Measurements from ENCODE around the gene TRPM4.

Gene TRPM4

GRCh38 chr19:49241769-49242168 is 84.2 kb downstream of the TRPM4 start:
- no peak for DNase-seq

DNA sequence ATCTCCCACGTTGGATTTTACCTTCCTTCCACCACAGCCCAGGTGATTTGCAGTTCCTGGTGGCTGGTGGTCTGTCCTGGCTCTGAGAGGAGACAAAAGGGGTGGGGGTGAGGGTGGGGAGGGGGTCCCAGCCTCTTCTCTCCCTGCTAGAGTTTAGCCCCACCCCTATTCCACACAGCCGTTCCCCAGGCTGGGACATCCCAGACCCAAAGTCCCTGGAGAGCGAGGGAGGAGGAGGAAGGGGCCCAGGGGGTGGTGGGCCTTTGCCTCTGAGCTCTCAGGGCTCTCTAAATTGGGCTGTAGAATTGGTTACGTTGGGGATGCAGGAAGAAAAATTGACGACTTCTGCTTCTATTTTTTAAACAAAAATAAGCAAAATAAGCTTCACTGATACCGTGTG is 85.5 kb downstream of the TRPM4 start:
- DNase-seq: no peak

- no peak for DNase-seq
These were observed 86.1 kb downstream of the TRPM4 start for GRCh38 chr19:49243726-49244125.

- DNase-seq: no peak
These were observed 86.7 kb downstream of the TRPM4 start for GRCh38 chr19:49244256-49244655.

DNA sequence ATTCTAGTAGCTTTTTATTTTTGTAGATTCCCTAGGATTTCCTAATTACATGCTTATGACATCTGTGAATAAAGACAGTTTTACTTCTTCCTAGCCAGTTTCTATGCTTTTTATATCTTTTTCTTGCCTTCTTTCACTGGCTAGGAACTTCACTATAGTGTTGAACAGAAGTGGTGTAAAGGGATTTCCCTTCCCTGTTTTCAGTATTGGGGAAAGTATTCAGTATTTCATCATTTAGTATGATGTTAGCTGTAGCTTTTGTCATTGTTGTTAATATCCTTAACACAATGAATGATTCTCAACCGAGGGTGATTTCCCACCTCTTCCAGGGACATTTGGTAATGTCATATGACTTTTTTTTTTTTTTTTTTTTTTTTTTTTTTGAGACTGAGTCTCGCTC is 90.1 kb downstream of the TRPM4 start:
- DNase-seq: no peak

DNA sequence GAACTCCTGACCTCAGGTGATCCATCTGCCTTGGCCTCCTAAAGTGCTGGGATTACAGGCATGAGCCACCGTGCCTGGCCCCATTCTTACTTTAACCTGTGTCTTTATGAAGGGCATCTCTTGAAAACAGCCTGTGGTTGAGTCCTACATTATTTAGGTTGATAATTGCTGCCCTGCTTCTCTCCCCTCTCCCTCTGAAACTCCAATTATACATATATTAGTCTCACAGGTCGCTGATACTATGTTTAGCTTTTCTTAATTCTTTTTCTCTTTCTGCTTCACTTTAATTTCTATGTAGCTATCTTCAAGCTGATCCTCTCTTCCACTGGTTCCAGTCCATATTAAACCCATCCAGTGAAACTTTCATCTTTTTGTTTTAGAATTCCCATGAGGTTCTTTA is 92.3 kb downstream of the TRPM4 start:
- no peak for DNase-seq

GRCh38 chr19:49255674-49256073 is 98.1 kb downstream of the TRPM4 start:
- no peak for DNase-seq

GRCh38 chr19:49256691-49257090 is 99.1 kb downstream of the TRPM4 start:
- DNase-seq: no peak

Measured in DMS 273 treated with DMSO at 0.1 percent for 48 hours (cell line).